Stimulated activated CD8-positive, alpha-beta memory T cell treated with anti-CD3 and anti-CD28 coated beads, Interleukin-15, amount 100 ng/mL, for 4 hours (primary cell): Measurements from ENCODE around the gene HARS1.
"Not testable (repeated sequence)": the region's sequence is repeated elsewhere in the genome, so short reads cannot be mapped to it uniquely, and the experiment has no call there.

Experiments
- DNase-seq, 2 donors: peaks; one replicate each; pipeline ENCODE4 v3.0.0-alpha.2; 2020; ENCODE audit warnings: low read depth in 2 of 2

HARS1 gene

DNA sequence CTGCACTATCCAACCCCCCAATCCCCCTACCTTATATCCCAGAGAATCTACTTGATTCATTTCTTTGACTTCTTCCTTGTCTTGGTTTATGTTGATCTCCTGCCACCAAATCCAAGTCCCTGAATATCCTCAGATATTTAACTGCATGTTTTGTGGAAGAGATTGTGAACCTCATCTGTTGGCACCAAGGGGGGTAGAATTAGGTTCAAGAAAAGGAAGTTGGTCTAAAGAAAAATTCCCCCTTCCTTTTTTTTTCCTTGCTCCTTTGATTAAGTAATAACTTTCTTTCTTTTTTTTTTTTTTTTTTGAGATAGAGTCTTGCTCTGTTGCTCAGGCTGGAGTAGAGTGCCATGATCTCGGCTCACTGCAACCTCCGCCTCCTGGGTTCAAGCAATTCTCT, 57.7 kb downstream of the HARS1 start:
- no peak for DNase-seq

DNA sequence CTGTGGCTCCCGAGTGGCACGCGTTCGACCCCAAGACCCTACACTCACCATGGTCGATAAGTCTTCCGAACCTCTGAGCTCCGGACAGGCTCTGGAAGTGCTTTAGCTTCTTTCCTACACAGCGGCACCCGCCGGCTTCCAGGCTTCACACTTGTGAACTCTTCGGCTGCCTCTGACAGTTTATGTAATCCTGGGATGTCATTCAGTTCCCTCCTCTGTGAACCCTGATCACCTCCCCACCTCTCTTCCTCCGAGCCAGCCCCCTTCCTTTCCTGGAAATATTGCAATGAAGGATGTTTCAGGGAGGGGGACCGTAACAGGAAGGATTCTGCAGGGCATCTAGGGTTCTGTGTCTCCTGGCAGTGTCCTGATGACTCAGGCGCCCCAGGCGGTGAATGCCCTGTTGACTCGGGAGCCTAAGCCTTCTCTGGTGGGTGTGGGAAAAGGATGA, 58.1 kb downstream of the HARS1 start, which contains the start of gene CD14:
TSS of gene CD14 (minus strand) at position 155 of the 451 bp plus-strand sequence. CDS start at position 51, 104 bp downstream.
- no peak for DNase-seq

DNA sequence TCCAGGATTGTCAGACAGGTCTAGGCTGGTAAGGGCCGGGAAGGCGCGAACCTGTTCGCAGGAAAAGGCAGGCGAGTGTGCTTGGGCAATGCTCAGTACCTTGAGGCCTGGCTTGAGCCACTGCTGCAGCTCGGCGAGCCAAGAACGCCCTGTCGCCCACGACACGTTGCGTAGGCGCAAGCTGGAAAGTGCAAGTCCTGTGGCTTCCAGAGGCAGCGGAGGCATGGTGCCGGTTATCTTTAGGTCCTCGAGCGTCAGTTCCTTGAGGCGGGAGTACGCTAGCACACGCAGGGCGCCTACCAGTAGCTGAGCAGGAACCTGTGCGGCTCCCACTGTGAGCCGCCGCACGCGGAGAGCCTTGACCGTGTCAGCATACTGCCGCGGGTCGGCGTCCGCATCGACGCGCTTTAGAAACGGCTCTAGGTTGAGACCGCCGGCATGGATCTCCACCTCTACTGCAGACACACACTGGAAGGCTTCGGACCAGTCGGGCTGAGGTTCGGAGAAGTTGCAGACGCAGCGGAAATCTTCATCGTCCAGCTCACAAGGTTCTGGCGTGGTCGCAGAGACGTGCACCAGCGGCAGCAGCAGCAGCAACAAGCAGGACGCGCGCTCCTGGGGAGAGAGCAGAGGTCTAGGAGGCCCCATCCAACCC, 58.7 kb downstream of the HARS1 start:
- peak in 1 of 2 donors; percentile 23 for DNase-seq

DNA sequence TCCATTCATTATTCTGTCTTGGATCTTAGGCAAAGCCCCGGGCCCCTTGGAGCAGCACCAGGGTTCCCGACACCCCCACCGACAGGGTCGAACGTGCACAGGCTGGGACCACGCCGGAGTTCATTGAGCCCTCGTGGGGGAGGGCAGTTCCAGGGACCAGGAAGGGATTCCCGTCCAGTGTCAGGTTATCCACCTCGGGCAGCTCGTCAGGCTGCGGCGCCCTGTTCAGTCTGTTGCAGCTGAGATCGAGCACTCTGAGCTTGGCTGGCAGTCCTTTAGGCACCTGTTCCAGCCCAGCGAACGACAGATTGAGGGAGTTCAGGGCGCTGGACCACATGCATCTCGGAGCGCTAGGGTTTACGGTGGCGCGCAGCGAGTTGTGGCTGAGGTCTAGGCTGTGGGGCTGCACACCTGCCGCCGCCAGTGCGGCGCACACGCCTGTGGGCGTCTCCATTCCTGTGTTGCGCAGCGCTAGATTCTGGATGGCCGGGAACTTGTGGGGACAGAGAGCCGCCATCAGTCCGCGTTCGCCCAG, 59.3 kb downstream of the HARS1 start:
- DNase-seq, result no peak

DNA sequence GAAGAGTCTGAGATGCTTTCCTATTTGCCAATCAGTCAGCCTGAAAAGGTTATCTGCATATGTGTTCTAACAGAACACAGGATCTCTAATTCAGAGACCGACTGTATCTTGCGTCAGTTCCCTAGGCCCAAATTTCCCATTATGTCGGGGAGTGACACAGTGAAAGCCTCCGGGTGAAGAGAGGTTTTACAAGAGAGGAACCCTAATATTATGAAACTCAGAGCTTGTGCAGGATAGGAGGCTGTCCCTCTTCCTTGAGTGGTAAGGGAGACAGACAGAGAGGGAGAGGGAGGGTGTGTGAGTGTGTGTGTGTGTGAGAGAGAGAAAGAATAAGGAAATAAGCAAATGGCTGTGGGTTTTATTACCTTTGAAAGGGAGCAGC, 60.1 kb downstream of the HARS1 start:
- no peak for DNase-seq

DNA sequence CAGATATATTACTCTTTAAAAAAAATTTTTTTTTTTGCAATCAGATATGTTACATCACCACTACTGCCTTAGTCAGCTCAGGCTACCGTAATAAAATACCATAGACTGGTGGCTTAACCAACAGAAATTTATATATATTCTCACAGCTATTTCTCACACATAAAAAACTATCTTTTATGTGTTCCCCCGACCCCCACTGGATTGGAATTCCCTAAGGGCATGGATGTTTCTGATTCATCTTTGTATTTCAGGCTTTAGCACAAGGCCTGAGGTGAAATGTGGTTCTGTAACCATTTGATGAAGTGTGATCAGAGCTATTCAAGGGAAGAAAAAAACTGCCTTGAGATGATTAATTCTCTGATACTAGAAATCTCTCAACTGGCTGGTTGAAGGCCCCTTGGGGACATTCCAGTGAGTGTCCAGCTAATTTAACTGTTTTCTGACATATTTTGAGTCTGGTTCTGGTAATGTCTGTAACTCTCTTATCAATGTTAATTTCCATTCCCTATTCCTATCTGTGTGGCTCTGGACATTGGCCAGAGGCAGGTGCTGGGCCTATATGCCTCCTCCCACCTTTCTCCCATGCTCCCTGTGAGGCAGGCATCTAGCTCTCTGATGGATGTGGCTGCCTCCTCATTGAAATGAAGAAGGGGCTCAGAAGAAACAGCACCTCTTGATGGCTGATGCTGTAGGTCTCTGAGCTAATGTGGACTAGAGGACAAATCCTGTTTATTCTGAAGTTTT, 60.7 kb downstream of the HARS1 start:
- no peak for DNase-seq

DNA sequence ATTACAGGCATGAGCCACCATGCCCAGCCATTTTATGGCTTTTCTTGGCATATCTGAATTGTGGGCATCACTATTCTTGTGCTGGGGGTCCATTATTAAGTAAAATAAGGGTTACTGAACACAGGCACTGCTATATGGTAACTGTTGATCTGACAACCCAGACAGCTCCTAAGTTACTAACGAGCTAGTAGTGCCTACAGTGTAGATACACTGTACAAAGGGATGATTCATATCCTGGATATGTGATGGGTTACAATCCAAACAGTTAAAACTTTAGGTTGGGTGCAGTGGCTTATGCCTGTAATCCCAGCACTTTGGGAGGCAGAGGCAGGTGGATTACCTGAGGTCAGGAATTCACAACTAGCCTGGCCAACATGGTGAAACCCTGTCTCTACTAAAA, 62.5 kb downstream of the HARS1 start:
- no peak for DNase-seq

DNA sequence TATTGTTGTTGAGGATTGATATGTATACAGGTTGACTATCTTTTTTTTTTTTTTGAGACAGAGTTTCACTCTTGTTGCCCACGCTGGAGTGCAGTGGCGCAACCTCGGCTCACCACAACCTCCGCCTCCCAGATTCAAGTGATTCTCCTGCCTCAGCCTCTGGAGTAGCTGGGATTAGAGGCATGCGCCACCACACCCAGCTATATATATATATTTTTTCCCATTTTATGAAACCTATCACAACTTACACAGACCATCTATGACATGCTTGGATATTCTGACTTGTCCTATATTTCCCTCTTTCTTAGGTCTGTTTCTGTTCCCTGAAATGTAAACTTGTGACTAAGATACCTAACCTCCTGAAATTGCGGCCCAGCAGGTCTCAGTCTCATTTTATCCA, 63.2 kb downstream of the HARS1 start:
- DNase-seq, result no peak

DNA sequence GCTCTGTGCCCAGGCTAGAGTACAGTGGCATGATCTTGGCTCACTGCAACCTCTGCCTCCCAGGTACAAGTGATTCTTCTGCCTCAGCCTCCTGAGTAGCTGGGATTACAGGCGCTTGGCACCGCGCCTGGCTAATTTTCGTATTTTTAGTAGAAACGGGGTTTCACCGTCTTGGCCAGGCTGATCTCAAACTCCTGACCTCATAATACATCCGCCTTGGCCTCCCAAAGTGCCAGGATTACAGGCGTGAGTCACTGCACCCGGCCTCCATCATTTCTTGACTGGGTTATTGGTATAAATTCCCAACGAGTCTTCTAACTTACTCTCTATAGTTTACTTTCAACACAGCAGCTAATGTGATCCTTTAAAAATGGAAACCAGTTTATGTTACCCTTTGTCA, 66.3 kb downstream of the HARS1 start:
- DNase-seq, result not testable (repeated sequence)
